HG02870 (cell line): Measurements from ENCODE around the gene DNM1L.
"Not testable (repeated sequence)": the region's sequence is repeated elsewhere in the genome, so short reads cannot be mapped to it uniquely, and the experiment has no call there.

Source experiments
- ATAC-seq: cut with Tn5 transposase; IDR thresholded peaks from one replicate; pipeline ENCODE4 v1.9.1; 2021; ENCODE audit warnings: mild to moderate bottlenecking, moderate library complexity; ENCODE audit not compliant: unreplicated experiment

The DNM1L gene

DNA sequence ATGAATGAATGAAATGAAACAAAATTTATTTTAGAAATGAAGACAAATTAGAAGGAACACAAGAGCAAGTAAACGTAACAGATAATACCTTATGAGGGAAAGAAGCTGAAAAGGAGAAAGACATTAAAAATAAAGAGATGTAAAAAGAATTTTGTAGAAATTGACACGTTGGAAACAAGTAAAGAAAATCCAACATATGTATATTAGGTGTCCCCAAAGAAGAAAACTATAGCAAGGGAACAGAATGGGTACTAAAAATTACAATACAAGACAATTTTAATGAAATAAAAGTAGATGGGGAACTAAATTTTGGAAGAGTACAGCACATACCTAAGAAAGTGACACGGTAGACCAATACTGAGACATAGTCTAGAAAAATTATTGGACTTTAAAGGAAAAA is 16.7 kb downstream of the DNM1L start:
- ATAC-seq, result no peak

DNA sequence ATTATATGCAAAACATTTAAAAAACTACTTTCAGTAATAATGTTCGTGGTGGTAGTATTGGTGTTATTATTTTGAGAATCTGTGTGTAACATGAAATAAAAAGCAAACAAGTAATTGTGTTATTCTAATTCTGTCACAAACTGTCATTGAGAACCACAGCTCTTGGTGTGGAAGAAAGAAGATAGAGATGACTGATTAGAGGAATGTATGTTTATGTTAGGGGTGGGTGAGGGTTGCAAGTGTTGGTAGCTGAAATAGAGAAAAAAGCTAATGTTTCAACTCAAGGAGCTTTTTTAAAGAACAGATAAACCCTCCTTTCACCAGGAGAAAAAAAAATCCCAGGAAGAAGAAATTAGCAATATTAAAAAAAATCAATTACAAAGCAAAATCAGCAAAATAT is 18.3 kb downstream of the DNM1L start:
- ATAC-seq, result no peak

DNA sequence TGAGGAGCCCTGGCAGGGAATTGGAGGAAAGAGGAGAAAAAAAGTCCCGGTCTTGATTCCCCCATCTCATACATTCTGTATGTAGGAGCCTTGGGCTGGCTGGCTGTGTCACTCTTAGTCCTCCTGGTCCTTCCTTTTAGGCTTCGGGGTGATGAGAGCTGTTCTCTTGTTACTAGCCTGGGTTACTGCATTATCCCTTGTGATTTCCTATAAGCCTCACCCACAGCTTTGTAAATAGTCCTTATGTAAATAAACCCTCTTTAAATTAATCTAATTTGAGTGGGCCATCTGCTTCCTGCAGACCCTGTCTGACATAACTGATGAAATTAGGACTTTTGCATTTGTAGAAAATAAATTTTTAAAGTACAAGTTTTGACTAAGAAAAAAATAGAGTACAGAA is 19.2 kb downstream of the DNM1L start:
- no peak for ATAC-seq

DNA sequence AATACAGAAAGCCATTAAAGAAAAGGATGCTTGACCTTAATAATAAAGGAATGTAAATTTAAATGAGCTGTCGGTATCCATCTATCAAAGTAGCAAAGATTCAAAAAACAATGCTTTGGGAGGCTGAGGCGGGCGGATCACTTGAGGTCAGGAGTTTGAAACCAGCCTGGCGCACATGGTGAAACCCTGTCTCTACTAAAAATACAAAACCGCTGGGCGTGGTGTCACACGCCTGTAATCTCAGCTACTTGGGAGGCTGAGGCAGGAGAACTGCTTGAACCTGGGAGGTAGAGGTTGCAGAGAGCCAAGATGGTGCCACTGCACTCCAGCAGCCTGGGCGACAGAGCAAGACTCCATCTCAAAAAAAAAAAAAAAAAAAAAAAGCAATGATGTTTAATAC is 20.3 kb downstream of the DNM1L start:
- ATAC-seq, result not testable (repeated sequence)

DNA sequence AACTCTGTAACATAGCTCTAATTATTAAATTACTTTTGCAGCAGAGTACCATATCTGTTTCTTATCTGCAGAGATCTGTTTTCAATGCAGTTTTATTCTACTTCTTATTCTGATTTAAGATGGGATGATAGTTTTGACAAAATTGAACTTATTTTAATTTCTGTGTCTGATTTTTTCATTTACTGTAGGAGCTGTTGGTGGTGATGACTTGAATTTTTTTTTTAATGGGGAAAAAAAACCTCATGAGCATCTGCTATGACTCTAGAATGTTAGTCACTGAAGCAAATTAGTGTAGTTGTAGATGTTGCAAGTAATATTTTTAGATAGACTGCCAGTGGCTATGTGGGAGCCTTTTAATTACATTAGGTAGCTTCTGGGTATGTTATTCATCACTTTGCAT is 23.4 kb downstream of the DNM1L start:
- ATAC-seq, result no peak

DNA sequence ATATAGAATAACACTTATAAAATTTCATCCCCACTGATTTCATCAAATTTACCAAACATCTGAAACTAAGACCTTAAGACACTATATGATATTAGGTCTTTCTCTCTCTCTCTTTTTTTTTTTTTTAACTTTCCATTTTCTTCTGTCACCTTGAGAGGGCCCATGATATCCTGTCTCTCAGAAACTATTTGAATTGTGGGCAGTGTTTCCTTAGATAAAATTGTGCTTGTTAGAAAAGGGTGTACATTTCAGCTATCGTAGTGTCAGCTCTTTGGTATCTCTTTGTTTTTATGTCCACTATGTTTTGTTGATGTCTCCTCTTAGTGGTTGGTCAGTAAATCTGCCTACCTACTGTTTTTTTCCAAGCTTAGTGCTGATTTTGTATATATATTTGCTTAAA is 23.8 kb downstream of the DNM1L start:
- ATAC-seq, result no peak

DNA sequence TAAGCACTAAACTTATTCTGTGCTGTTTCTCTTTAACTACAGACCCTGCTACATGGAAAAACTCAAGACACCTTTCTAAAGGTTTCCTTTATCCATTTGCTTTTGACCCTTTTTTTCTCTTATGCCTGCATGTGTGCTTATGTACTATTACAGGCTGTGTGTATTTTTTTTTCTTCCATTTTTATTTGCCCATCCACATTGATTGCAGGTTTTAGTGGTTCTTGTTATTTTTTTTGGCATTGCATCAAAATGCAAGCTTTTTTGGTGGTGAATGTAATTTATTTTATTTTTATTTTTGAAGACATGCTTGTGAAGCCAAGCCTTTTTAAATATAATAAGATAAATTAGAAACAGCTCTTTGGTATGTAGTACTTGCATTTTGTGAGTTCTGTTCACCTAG is 26.7 kb downstream of the DNM1L start:
- ATAC-seq, result no peak

DNA sequence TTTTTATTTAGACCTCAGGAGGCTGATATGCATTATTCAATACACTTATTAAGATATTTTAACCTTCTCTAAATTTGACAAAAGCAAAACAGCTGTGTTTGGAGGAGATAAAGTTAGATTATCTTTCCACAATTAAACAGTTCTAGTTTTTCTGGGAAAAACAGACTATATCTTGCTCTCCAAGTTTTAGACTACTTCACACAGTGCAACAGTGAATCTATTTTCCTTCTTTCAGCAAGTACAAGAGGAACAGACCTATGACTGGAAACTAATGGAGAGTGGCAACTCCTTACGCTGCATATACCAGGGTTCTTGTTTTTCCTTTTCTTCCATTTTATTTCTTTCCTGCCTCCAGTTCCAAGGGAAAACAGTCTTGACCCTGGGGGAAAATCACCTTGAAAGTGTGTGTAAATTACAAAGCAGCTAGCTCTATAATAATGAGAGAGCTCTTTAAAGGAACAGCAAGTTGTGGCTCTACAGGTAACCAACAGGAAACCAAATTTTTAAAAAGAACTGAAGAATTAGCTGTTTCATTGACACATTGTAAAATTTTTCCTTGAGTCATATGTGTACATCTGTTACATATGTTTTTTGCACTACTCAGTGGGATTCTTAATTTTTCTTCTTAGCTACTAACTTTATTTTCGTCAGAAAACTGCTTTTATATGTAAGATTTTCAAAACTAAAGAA is 27.4 kb downstream of the DNM1L start:
- peak; percentile 50 for ATAC-seq

DNA sequence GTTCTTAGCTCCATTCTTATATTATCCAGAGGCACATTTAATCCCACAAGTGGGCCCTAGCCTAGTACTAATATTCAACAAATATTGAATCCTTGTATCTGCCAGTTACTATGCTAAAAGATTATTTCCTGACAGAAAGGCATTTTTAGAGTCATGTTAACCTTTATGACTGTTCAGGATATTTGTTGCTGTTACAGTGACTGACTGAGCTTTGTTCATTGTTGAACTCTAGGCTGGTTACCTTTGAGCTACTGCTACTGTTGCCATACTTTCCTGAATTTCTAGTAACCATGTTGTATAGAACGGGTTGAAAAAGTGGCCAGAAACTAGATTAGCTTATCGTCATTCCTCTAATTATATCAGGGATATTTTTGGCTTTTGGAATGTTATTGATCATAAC is 29.8 kb downstream of the DNM1L start:
- ATAC-seq, result no peak

DNA sequence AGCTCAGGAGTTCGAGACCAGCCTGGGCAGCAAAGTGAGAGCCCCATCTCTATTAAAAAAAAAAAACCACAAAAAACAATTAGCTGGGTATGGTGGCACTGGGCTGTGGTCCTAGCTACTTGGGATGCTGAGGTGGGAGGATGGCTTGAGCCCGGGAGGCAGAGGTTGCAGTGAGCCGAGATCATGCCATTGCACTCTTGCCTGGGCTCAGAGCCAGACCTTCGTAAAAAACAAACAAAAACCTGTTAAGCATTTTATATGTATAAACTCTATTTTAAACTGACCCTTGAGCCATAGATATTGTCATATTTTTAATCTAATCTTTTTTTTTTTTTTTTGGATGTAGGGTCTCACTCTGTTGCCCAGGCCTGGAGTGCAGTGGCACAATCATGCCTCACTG is 35.7 kb downstream of the DNM1L start:
- no peak for ATAC-seq

DNA sequence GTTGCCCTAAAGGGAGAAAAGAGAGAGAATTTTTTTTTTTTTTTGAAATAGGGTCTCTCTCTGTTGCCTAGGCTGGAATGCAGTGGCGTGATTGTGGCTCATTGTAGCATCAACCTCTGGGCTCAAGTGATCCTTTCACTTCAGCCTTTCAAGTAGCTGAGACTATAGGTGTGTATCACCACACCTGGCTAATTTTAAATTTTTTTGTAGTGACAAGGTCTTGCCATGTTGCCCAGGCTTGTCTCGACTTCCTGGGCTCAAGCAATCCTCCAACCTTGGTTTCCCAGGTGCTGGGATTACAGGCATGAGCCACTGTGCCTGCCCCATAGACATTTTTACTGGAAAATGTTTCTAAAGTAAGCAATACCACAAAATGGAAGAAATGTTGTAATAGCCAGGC is 39.8 kb downstream of the DNM1L start:
- no peak for ATAC-seq

DNA sequence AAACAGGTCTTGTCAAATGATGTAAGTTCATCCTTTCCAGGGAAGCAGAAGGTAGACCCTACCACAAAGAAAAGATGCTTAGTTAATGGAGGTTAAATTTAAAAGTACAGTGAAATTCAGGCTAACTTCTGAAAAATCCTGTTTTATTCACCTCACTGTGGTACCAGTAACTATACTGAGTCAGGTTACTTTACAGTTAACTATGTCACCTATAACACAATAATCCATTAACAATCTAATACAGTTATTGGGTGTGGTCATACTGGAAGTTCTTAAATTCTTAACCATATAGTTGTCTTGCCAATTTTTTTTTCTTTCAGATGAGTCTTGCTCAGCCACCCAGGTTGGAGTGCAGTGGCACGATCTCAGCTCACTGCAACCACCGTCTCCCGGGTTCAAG is 46.2 kb downstream of the DNM1L start:
- not testable (repeated sequence) for ATAC-seq

DNA sequence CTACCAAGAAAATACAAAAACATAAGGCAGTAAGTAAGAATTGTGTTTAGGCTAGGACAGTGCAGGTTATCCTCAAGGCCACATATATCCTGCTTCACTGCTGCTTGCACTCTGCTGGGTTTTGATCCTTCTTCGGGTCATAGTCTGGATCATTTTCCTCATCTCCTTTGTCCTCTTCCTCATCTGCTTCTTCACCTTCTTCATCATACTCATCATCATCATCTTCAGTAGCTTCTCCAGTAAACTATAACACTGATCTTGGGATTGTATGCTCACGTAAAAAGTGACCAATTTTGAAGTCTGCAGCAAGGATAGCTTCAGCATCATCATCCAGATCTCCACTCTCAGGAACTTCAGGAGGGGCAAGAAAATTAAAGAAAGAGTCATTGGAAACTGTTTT is 47.2 kb downstream of the DNM1L start:
- no peak for ATAC-seq

DNA sequence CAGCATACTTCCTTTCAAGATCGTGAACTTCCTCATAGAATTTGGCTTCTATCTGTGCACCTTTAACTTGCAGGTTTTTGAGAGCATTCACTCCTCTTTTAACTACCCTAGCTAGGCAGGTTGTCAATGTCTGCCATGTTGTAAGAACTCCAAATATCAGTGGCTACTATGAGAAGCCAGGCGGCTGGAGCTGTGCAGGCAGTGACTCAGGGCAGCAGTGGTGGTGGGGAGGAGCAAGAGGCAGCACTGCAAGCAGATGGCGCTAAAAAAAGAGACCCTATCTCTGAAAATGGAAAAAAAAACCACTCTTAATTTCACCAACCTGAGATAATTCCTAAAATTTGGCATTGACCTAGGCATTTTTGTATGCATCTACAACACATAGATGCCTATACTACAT is 48.1 kb downstream of the DNM1L start:
- no peak for ATAC-seq

DNA sequence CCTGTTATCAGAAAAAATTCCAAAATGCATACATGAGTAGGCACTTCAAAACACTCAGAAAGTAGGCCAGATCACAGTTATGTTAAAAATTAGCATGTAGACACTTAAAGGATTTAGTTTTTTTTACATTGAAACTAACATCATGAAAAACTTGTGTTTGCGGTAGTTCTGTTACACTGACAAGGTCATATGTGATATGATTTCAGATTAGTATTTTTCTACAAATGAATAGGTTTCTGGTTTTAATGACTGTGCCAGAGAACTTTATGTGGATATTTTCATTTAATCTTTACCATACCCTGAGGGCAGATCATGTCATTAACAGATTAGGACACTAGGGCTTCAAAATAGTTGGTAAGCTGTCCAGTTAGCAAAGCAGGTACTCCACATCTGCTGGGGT is 55.9 kb downstream of the DNM1L start:
- ATAC-seq, result no peak

DNA sequence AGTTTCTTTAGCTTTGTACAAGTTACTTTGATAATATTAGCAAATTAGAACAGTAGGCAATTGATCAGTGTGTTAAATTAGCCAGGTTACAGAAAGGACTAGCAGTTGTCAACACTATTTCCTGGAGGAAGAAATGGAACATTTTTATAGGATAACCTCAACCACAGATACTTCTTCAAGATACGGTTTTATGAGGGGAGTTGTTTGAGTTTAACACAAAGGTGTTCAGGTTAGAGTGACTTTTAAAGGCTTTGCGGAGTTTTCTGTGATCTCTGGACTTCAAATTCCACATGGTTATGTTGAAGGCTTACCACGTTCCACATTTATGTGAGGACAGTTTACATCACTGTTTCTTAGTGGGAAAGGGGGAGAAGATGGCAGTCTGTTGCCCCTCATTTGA is 57.3 kb downstream of the DNM1L start:
- no peak for ATAC-seq

DNA sequence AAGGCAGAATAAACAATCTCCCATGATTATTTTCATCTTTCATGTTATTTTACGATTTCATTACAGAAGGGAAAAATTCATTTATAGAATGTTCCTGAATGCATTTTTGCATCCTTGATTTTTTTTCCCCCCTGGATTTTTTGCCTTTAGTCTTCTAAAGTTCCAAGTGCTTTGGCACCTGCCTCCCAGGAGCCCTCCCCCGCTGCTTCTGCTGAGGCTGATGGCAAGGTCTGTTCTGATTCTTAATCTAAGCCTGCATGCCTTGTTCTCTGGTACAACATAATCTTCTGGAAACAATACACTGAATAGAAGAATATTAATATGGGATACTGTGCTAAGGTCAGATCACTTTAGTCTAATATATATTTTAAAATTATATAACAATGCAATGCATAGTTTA is 58.6 kb downstream of the DNM1L start:
- ATAC-seq, result no peak

DNA sequence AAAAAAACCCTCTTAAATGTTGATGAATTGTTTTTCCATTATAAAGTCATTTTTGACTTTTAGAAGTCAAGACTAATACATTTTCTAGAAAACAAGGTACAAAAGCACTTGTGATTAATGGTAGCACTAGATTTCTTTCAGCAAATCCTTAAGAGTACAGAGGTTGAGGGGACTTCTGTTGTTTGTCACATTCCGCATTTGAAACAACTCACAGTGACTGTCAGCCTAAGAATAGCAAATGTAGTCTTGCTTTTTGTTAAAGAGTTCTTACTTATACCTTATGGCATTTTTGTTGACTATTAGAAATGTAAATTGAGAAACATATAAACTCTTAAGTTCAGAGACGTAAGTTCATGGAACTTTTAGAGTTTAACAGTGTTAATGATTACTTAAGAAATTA is 60.2 kb downstream of the DNM1L start:
- ATAC-seq, result no peak

DNA sequence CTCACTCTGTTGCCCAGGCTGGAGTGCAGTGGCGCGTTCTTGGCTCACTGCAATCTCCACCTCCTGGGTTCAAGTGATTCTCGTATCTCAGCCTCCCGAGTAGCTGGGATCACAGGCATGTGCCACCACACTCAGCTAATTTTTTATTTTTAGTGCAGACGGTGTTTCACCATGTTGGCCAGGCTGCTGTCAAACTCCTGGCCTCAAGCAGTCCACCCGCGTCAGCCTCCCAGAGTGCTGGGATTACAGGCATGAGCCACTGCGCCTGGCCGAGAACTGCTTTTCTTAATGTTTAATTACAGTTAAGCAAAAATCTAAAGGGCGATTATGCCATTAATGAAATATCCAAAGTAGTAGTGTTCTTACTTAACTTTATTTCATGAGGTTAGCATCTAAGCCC is 63.0 kb downstream of the DNM1L start:
- no peak for ATAC-seq

DNA sequence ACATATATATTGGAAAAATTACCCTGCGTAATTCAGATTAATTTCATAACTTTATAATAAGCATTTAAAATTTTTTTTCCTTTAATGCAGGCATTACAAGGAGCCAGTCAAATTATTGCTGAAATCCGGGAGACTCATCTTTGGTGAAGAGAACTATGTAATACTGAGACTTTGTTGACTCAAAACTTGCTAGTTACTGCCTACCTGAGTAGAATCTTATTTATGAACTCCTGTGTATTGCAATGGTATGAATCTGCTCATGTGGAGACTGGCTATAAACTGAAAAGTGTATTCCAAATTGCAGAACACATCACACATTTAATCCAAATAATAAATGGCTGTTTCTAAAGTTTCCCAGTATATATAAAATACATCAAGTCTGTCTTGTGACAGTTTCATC is 64.2 kb downstream of the DNM1L start:
- no peak for ATAC-seq

DNA sequence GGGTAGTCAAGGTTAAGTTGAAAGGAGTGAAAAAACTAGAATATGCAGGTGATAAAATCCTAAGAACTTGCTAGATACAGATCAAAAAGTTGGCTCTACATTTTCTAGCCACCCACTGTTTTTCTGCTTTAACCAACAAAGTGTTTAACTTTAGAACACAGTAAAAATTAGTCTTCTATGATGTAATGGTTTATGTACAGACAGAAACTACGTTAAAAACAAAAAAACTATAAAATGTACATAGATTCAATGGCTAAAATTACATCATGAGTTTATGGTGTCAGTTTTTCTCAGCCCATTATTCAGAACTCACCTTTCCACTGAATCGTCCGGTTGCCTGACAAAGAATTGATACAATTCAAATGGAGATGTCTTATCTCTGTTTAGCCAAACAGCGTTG is 74.5 kb downstream of the DNM1L start:
- ATAC-seq, result no peak

DNA sequence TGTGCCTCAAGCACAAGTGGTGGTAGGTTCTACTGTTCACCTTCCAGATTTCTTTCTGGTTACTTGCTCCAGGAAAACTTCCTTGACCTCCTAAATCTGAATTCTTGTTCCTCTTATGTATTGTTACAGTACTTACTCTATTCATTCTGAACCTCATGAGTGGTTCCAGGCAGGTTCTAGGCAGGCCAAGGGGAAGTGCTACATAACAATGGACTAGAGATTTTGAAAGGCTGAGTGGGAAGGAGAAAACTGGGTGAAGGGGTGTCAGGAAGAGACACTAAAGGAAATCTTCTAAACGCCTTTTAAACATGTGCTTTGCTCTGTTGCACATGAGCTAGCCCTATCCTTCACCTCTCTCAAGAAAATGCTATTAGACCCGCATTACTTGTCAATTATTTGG is 75.0 kb downstream of the DNM1L start:
- no peak for ATAC-seq

DNA sequence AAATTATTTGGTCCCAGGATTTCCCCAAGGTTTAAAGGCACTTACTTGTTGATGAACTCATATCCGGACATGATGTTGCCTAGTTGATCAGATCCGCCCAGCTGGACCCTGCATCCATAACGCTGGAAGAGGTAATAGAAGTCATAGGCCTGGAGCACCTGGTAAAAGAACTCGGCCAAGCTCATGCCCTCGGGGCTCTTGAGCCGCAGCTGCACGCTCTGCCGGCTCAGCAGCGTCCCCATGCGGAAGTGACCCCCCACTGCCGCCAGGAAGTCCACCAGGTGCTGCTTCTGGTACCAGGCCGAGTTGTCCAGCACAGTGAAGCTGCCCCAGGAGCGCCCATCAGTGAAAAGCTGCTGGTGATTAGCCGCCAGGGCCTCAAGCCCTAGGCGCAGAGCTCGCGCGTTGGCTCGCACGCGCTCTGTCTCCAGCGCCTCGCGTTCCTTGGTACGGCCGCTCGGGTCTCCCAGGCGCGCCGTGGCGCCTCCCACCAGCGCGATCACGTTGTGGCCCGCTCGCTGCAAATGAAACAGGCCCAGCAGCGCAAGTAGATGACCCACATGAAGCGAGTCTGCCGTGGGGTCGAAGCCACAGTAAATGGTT is 76.1 kb downstream of the DNM1L start:
- peak; percentile 67 for ATAC-seq
